ENCODE results near the gene ATF6B. TPM values are rescaled to one million over a fixed set of nuclear protein-coding genes. Genes with fewer than 3 reads are reported as not detected.

The ATF6B gene
- total and polyA plus RNA-seq, 2 of the 13 experiments (the other 11 are each of a cell fraction or from before 2014, with no cell fraction given): 18.1 to 44.0 TPM

GRCh38 chr6:32076321-32076809, 51.7 kb downstream of the ATF6B start:
- 0 out of 2 replicates have a peak, but pooled peaks cover 4% of the 10 kb centered on the region for H4K20me1 ChIP-seq (ENCODE audit: insufficient read depth, low read length)
- ChIA-PET POLR2A (no interaction called here), CTCF (ENCODE audit: low intra/inter-chr PET ratio, low total read pairs) (no interaction called here)
- no TSS peak for BruUV-seq (replicated peaks)
- intact Hi-C loops (cut with micrococcal nuclease; ENCODE audit: unreplicated experiment): no loop called here
- no peak overlapping the region for H3K4me3 ChIP-seq (replicated peaks in 1 of 3; ENCODE audit: insufficient read depth in 1 of 3, low read depth in 2 of 3, low read length in 3 of 3)
- DNase-seq (ENCODE audit: low spot score) (no peak), FAIRE-seq (no peak), ATAC-seq (no peak)
- 26% methylated on average over 12 of the region's 12 CpGs for WGBS (ENCODE audit: low lambda C conversion rate)
- H3K27me3 ChIP-seq (ENCODE audit: control insufficient read depth in 1 of 2, insufficient read depth in 2 of 2, low read length in 2 of 2): peaks cover 5 to 76% of the 10 kb centered on the region in 2 experiments; a peak in 4 of 5 replicates
- H3K27ac ChIP-seq (ENCODE audit: extremely low read length, insufficient read depth, low read length): no peak overlapping the region
- H3K9ac ChIP-seq (ENCODE audit: insufficient read depth, low read depth, low read length): no peak overlapping the region
- H3K79me2 ChIP-seq (ENCODE audit: insufficient read depth, low read length): no peaks in the 10 kb centered on the region
- no peaks in the 10 kb centered on the region for H3K4me1 ChIP-seq (ENCODE audit: insufficient read depth, low read length)
- H2AFZ ChIP-seq (ENCODE audit: low read length): no peak overlapping the region
- in situ Hi-C loops (cut with HindIII; ENCODE audit: extremely low pct_ligation_motif_present, low pct_unique_long_range_greater_than_20kb): loop anchor here (25.0 kb wide), 1 partner anchor 711 kb away; no protein-coding TSS in a partner anchor
- H3K4me2 ChIP-seq (ENCODE audit: low read depth, low read length): no peak overlapping the region
- H3K36me3 ChIP-seq (replicated peaks in 1 of 2; ENCODE audit: control insufficient read depth in 1 of 2, insufficient read depth in 2 of 2, low read length in 2 of 2): no peaks in the 10 kb centered on the region
- H3K9me3 ChIP-seq (ENCODE audit: low read length): no peaks in the 10 kb centered on the region
- TF ChIP-seq YEATS4 (CRISPR knock-in tag; IDR thresholded peaks at IDR 0.05; ENCODE audit: borderline replicate concordance) (no peak), ZNF17 (CRISPR knock-in tag; IDR thresholded peaks at IDR 0.05) (no peak), FOXP1 (IDR thresholded peaks at IDR 0.05) (no peak), FOXP1 (CRISPR knock-in tag; IDR thresholded peaks at IDR 0.05) (no peak), TBP (CRISPR knock-in tag; IDR thresholded peaks at IDR 0.05) (no peak), WIZ (CRISPR knock-in tag; IDR thresholded peaks at IDR 0.05) (no peak), HHEX (CRISPR knock-in tag; IDR thresholded peaks at IDR 0.05) (no peak), GLMP (CRISPR knock-in tag; IDR thresholded peaks at IDR 0.05; ENCODE audit: borderline replicate concordance) (no peak), CEBPG (CRISPR knock-in tag; IDR thresholded peaks at IDR 0.05) (no peak)

GRCh38 chr6:32075781-32076180, 52.3 kb downstream of the ATF6B start:
- Histone ChIP-seq H3K4me3 (replicated peaks in 1 of 3; ENCODE audit: insufficient read depth in 1 of 3, low read depth in 2 of 3, low read length in 3 of 3) (no peak overlapping the region), H4K20me1 (ENCODE audit: insufficient read depth, low read length) (0 out of 2 replicates have a peak, but pooled peaks cover 4% of the 10 kb centered on the region), H3K9me3 (ENCODE audit: low read length) (no peaks in the 10 kb centered on the region), H3K27ac (ENCODE audit: extremely low read length, insufficient read depth, low read length) (no peak overlapping the region), H3K27me3 (ENCODE audit: control insufficient read depth in 1 of 2, insufficient read depth in 2 of 2, low read length in 2 of 2) (peaks cover 8 to 76% of the 10 kb centered on the region in 2 experiments; a peak in 4 of 5 replicates), H3K4me1 (ENCODE audit: insufficient read depth, low read length) (no peaks in the 10 kb centered on the region), H3K4me2 (ENCODE audit: low read depth, low read length) (no peak overlapping the region), H2AFZ (ENCODE audit: low read length) (no peak overlapping the region), H3K79me2 (ENCODE audit: insufficient read depth, low read length) (no peaks in the 10 kb centered on the region), H3K9ac (ENCODE audit: insufficient read depth, low read depth, low read length) (no peak overlapping the region), H3K36me3 (replicated peaks in 1 of 2; ENCODE audit: control insufficient read depth in 1 of 2, insufficient read depth in 2 of 2, low read length in 2 of 2) (no peaks in the 10 kb centered on the region)
- intact Hi-C loops (cut with micrococcal nuclease; ENCODE audit: unreplicated experiment) (no loop called here), in situ Hi-C loops (cut with HindIII; ENCODE audit: extremely low pct_ligation_motif_present, low pct_unique_long_range_greater_than_20kb) (loop anchor here (25.0 kb wide), 1 partner anchor 712 kb away; no protein-coding TSS in a partner anchor)
- WGBS (ENCODE audit: low lambda C conversion rate): 7% methylated on average over 3 of the region's 3 CpGs
- TF ChIP-seq DNMT3B (CRISPR knock-in tag; conservative IDR thresholded peaks at IDR 0.05): no peak
- TF ChIP-seq ZNF230 (CRISPR knock-in tag; IDR thresholded peaks at IDR 0.05): no peak
- TF ChIP-seq ZNF562 (CRISPR knock-in tag; IDR thresholded peaks at IDR 0.05; ENCODE audit: borderline replicate concordance): no peak
- no peak for TF ChIP-seq TGIF2 (CRISPR knock-in tag; IDR thresholded peaks at IDR 0.05)
- TF ChIP-seq NCOA5 (CRISPR knock-in tag; IDR thresholded peaks at IDR 0.05): no peak
- no peak for TF ChIP-seq ZNF281 (CRISPR knock-in tag; IDR thresholded peaks at IDR 0.05; ENCODE audit: borderline replicate concordance)
- TF ChIP-seq ZNF746 (CRISPR knock-in tag; IDR thresholded peaks at IDR 0.05): no peak
- TF ChIP-seq KLF16 (CRISPR knock-in tag; IDR thresholded peaks at IDR 0.05): no peak
- TF ChIP-seq RXRA (CRISPR knock-in tag; IDR thresholded peaks at IDR 0.05): no peak
- ChIA-PET POLR2A (no interaction called here), CTCF (ENCODE audit: low intra/inter-chr PET ratio, low total read pairs) (no interaction called here)
- ATAC-seq (no peak), FAIRE-seq (no peak), DNase-seq (ENCODE audit: low spot score) (no peak)
- BruUV-seq (replicated peaks): no TSS peak

All from HepG2 (cell line).